GM19238 (cell line): ENCODE data around the gene WDR87.

Source experiments
- DNase-seq: peaks from one replicate; pipeline ENCODE4 v3.0.0; 2011; ENCODE audit warnings: low spot score; ENCODE audit not compliant: insufficient read length

The WDR87 gene

GRCh38 chr19:37905946-37906868 lies at the start of gene WDR87:
TSS of gene WDR87 (minus strand) at chr19:37906594. CDS start at chr19:37898239, 8,355 bp downstream.
- DNase-seq, result peak; percentile 37

- DNase-seq, result no peak
Observed at GRCh38 chr19:37955986-37956385, 49.6 kb upstream of the WDR87 start.

GRCh38 chr19:37954421-37954874 lies 48.1 kb upstream of the WDR87 start:
- DNase-seq, result no peak

- no peak for DNase-seq
Observed at GRCh38 chr19:37953918-37954303, 47.5 kb upstream of the WDR87 start.

GRCh38 chr19:37953171-37953917 lies 47.0 kb upstream of the WDR87 start:
- no peak for DNase-seq

GRCh38 chr19:37951816-37952210 lies 45.4 kb upstream of the WDR87 start:
- no peak for DNase-seq

GRCh38 chr19:37950471-37951175 lies 44.2 kb upstream of the WDR87 start:
- no peak for DNase-seq

GRCh38 chr19:37948362-37948761 lies 42.0 kb upstream of the WDR87 start:
- DNase-seq, result no peak

- DNase-seq, result no peak
Observed at GRCh38 chr19:37947778-37948177, 41.4 kb upstream of the WDR87 start.

- no peak for DNase-seq
Observed at GRCh38 chr19:37946132-37946531, 39.7 kb upstream of the WDR87 start.

- no peak for DNase-seq
Observed at GRCh38 chr19:37943480-37943879, 37.1 kb upstream of the WDR87 start.

- DNase-seq, result no peak
Observed at GRCh38 chr19:37942516-37942902, 36.1 kb upstream of the WDR87 start.

- no peak for DNase-seq
Observed at GRCh38 chr19:37941782-37942515, 35.6 kb upstream of the WDR87 start.

GRCh38 chr19:37938353-37938752 lies 32.0 kb upstream of the WDR87 start:
- DNase-seq, result no peak

GRCh38 chr19:37936886-37937285 lies 30.5 kb upstream of the WDR87 start:
- no peak for DNase-seq

GRCh38 chr19:37936166-37936565 lies 29.8 kb upstream of the WDR87 start:
- DNase-seq, result no peak

- DNase-seq, result no peak
Observed at GRCh38 chr19:37935341-37935740, 28.9 kb upstream of the WDR87 start.

- no peak for DNase-seq
Observed at GRCh38 chr19:37933937-37934358, 27.6 kb upstream of the WDR87 start.

- peak; percentile 18 for DNase-seq
Observed at GRCh38 chr19:37932985-37933936, 26.9 kb upstream of the WDR87 start.
